Mesothelial cell of epicardium (in vitro differentiated cells): ENCODE measurements around the gene PAX6. TPM values are rescaled to one million over a fixed set of nuclear protein-coding genes. Genes with fewer than 3 reads are reported as not detected.

Source experiments
- DNase-seq, 2 experiments: peaks; one replicate each; pipeline ENCODE4 v3.0.0; 2021; ENCODE audit warnings: low spot score in 2 of 2; ENCODE audit not compliant: unreplicated experiment in 2 of 2
- H3K27ac Mint-ChIP-seq: 2 replicates; pipeline ENCODE4 v1.8.0; 2021; ENCODE audit warnings: mixed read lengths
- H3K27me3 Mint-ChIP-seq: 2 replicates; pipeline ENCODE4 v1.8.0; 2021; ENCODE audit warnings: low read depth, mixed read lengths
- H3K36me3 Mint-ChIP-seq: 2 replicates; pipeline ENCODE4 v1.8.0; 2021; ENCODE audit warnings: mixed read lengths
- H3K4me1 Mint-ChIP-seq: 2 replicates; pipeline ENCODE4 v1.8.0; 2021; ENCODE audit warnings: mixed read lengths
- H3K4me3 Mint-ChIP-seq: 2 replicates; pipeline ENCODE4 v1.8.0; 2021; ENCODE audit warnings: mild to moderate bottlenecking, moderate library complexity, mixed read lengths
- H3K9me3 Mint-ChIP-seq: 2 replicates; pipeline ENCODE4 v1.8.0; 2021; ENCODE audit warnings: mixed read lengths
- total RNA-seq: library from RNA; stranded (reverse); gene quantifications from 3 replicates; pipeline ENCODE4 v1.2.1, GENCODE V29; 2021
- TF ChIP-seq, protein P1 (sequence below): fragments of 200-600 bp; sonication (generic); IDR thresholded peaks from one replicate; pipeline ENCODE4 v1.5.0; 2021; ENCODE audit warnings: antibody characterized with exemption; ENCODE audit not compliant: unreplicated experiment

The PAX6 gene
- total RNA-seq, 1 donor from 2014 or later, result not detected

GRCh38 chr11:31795706-31796498, 15.2 kb downstream of the PAX6 start:
- H3K27ac Mint-ChIP-seq, result no peak overlapping the region
- no peak overlapping the region for H3K4me3 Mint-ChIP-seq
- no peak for DNase-seq
- H3K36me3 Mint-ChIP-seq, result no peaks in the 10 kb centered on the region
- H3K4me1 Mint-ChIP-seq, result peaks cover 44% of the 10 kb centered on the region
- H3K9me3 Mint-ChIP-seq, result no peaks in the 10 kb centered on the region
- H3K27me3 Mint-ChIP-seq, result peaks cover 69% of the 10 kb centered on the region
- TF ChIP-seq, protein P1, sequence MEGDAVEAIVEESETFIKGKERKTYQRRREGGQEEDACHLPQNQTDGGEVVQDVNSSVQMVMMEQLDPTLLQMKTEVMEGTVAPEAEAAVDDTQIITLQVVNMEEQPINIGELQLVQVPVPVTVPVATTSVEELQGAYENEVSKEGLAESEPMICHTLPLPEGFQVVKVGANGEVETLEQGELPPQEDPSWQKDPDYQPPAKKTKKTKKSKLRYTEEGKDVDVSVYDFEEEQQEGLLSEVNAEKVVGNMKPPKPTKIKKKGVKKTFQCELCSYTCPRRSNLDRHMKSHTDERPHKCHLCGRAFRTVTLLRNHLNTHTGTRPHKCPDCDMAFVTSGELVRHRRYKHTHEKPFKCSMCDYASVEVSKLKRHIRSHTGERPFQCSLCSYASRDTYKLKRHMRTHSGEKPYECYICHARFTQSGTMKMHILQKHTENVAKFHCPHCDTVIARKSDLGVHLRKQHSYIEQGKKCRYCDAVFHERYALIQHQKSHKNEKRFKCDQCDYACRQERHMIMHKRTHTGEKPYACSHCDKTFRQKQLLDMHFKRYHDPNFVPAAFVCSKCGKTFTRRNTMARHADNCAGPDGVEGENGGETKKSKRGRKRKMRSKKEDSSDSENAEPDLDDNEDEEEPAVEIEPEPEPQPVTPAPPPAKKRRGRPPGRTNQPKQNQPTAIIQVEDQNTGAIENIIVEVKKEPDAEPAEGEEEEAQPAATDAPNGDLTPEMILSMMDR, result no peak

- DNase-seq, result no peak
- no peaks in the 10 kb centered on the region for H3K9me3 Mint-ChIP-seq
- no peak overlapping the region for H3K4me3 Mint-ChIP-seq
- TF ChIP-seq, protein P1, result no peak
- peaks cover 44% of the 10 kb centered on the region for H3K4me1 Mint-ChIP-seq
- H3K27me3 Mint-ChIP-seq, result peaks cover 55% of the 10 kb centered on the region
- H3K27ac Mint-ChIP-seq, result no peak overlapping the region
- no peaks in the 10 kb centered on the region for H3K36me3 Mint-ChIP-seq
Measured at GRCh38 chr11:31794548-31794947, 16.6 kb downstream of the PAX6 start.

DNA sequence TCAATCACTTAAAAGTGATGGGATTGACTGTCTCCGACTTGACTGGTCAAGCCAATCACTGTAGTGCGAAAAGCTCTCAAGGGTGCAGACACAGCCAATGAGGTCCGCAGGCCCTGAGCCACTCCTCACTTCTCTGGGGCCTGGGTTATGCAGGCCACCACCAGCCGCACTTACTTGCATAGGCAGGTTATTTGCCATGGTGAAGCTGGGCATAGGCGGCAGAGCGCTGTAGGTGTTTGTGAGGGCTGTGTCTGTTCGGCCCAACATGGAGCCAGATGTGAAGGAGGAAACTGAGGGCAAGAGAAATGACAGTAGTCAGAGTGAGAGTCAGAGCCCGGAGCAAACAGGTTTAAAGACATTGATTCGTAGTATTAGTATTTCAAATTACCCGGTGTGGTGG, 17.9 kb downstream of the PAX6 start:
- TF ChIP-seq, protein P1, result no peak
- DNase-seq, result no peak
- Mint-ChIP-seq H3K36me3 (no peaks in the 10 kb centered on the region), H3K27me3 (peaks cover 43% of the 10 kb centered on the region), H3K27ac (no peak overlapping the region), H3K9me3 (no peaks in the 10 kb centered on the region), H3K4me3 (no peak overlapping the region), H3K4me1 (peaks cover 35% of the 10 kb centered on the region)

GRCh38 chr11:31792456-31792855, 18.7 kb downstream of the PAX6 start:
- Mint-ChIP-seq H3K27ac (peak overlapping the region; percentile 8), H3K27me3 (peaks cover 35% of the 10 kb centered on the region), H3K4me3 (no peak overlapping the region), H3K36me3 (no peaks in the 10 kb centered on the region), H3K4me1 (peaks cover 31% of the 10 kb centered on the region), H3K9me3 (no peaks in the 10 kb centered on the region)
- TF ChIP-seq, protein P1, result no peak
- DNase-seq, result no peak

DNA sequence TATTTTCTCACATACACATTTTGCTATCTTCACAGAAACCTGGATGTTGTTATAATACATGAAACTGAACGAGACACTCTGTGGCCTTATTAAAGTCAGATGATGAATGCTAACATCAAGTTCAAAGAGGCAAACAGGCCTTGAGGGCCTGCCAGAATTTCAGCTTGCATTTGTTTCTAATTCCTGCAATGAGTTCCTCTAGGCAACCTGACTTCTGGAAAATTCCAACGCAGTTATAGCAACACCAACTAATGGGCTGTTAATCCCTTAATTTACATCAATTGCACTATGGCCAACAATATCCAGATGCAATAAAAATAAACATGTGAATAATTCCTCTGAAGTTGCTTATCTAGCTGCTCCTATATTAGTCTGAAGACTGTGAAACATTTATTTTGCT, 19.1 kb downstream of the PAX6 start:
- DNase-seq, result no peak
- H3K36me3 Mint-ChIP-seq, result no peaks in the 10 kb centered on the region
- H3K9me3 Mint-ChIP-seq, result no peaks in the 10 kb centered on the region
- H3K27me3 Mint-ChIP-seq, result peaks cover 31% of the 10 kb centered on the region
- TF ChIP-seq, protein P1, result no peak
- no peak overlapping the region for H3K4me3 Mint-ChIP-seq
- H3K4me1 Mint-ChIP-seq, result peaks cover 30% of the 10 kb centered on the region
- peak overlapping the region; percentile 8 for H3K27ac Mint-ChIP-seq
